NOMO-1 (cell line): ENCODE data around the gene TNIP3.

Source experiments
- DNase-seq, 2 experiments: peaks; one replicate each; lab custom pipeline; 2025; ENCODE audit not compliant: unreplicated experiment in 2 of 2; lab: John Stamatoyannopoulos, UW

The TNIP3 gene, protein sequence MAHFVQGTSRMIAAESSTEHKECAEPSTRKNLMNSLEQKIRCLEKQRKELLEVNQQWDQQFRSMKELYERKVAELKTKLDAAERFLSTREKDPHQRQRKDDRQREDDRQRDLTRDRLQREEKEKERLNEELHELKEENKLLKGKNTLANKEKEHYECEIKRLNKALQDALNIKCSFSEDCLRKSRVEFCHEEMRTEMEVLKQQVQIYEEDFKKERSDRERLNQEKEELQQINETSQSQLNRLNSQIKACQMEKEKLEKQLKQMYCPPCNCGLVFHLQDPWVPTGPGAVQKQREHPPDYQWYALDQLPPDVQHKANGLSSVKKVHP

DNA sequence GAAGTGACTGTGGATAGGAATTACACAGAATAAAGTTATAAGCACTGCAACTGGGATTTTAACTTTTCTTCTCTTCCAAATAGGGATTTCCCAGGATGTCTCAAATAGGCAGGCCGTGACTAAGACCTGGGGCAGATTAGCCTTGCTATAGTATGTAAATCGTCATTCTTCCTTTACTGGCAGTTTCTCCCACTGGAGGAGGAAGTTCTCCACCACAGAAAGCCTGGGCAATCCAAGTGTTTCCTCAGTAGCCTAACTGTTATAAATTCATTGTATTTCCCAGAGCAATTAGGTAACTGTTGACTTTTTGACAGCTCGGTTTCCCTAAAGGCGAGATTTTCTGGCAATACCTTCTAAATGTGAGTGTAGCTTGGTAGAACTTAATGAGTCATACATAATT is at the start of gene TNIP3:
TSS of gene TNIP3 (minus strand) at position 31 of the 400 bp plus-strand sequence. CDS start 196 bp downstream, outside the sequence.
- no peak for DNase-seq

DNA sequence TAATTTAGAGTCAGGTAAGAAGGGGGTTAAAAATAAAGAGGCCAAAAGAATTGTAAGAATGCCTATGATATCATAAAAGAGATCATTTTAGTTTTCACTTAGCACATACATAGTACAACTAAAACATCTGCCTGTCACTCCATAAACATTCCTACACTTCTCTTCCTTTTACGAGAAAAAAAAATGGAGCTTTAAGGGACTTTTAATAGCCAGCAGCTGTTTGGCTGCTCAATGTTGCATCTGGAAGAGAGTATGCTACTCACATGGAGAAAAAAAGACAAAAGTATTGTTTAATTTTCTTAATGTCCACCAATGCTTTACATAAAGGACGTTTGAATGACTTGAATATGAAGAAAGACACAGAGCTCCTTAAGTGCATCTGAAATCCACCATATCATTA is 48.7 kb upstream of the TNIP3 start:
- DNase-seq: no peak

DNA sequence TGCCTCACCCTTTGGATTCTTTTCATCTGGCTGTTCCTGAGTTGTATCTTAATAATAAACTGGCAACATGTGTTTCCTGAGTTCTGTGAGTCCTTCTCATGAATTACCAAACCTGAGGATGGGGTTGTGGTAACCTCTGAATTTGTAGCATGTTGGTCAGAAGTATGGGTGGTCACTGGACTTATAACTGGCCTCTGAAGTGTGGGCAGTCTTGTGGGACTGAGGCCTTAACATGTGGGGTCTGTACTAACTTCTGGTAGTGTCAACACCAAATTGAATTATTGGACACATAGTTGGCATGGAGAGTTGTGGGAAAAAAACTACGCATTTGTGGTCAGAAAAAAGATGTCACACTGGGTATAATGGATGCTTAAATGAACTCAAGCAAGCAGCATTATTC is 45.0 kb upstream of the TNIP3 start:
- no peak for DNase-seq

DNA sequence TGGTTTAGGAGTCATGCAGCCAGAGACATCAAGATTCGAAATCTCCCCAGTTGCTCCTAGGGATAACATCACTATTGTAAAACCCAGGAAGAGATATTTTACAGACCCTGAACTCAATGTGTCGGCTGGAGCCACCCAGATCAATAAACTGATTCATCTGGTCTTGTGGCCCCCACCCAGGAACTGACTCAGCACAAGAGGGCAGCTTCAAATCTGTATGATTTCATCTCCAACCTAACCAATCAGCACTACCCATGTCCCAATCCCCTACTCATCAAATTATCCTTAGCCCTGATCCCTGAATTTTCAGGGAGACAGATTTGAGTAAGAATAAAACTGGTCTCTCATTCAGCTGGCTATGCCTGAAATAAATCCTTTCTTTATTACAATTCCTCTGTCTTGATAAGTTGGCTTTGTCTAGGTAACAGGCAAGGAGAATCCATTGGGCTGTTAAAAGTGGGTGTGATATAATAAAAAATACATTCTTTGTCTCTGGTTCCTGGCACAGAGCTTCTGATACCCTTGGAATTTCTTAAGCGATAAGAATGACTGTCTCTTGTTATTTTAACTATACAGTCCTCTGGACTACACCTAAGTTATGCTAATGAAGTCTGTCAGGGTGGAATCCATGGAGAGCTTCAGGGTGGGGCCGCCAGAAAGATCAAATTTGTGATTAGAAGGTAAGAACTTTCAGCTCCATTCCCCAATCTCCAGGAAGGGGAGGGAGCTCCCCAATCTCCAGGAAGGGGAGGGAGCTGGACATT is 44.3 kb upstream of the TNIP3 start:
- no peak for DNase-seq

DNA sequence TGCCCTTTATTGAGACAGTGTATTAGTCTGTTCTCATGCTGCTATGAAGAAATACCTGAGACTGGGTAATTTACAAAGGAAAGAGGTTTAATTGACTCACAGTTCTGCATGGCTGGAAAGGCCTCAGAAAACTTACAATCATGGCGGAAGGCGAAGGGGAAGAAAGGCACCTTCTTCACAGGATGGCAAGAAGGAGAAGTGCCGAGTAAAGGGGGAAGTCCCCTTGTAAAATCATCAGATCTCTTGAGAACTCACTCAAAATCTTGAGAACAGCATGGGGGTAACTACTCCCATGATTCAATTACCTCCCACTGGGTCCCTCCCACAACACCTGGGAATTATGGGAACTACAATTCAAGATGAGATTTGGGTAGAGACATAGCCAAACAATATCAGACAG is 41.7 kb upstream of the TNIP3 start:
- DNase-seq: peak in 1 of 2 experiments; percentile 6

DNA sequence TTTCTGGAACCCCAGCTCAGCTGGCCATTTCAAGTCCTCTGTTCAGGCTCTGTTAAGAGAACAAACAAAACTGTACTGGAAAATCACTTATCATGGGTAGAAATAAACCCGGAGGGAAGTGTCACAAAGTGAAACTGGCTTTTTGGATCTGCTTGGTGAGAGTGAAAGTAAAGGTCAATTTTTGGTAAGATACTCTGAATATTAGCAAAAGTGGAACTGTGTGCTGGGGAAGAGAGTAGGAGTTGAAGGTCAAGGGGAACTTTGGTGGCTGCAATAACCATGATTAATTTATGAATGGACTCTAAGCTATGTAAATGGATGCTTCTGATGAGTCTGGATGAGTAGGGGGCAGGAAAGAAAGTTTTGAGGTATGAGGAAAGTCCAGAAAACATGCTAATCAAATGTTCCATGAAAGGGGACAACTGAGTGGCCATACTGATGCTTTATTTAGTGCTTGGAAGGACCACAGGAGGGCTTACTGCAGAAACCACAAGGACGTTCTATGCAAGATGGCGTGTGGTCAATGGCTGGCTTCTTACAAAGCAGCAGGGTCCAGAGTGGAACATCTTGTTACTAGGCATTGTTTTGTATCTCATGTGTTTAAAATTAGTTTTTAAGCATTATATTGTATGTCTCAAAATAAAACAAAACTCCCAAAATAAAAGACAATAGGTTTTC is 36.8 kb upstream of the TNIP3 start:
- peak in 1 of 2 experiments; percentile 38 for DNase-seq

DNA sequence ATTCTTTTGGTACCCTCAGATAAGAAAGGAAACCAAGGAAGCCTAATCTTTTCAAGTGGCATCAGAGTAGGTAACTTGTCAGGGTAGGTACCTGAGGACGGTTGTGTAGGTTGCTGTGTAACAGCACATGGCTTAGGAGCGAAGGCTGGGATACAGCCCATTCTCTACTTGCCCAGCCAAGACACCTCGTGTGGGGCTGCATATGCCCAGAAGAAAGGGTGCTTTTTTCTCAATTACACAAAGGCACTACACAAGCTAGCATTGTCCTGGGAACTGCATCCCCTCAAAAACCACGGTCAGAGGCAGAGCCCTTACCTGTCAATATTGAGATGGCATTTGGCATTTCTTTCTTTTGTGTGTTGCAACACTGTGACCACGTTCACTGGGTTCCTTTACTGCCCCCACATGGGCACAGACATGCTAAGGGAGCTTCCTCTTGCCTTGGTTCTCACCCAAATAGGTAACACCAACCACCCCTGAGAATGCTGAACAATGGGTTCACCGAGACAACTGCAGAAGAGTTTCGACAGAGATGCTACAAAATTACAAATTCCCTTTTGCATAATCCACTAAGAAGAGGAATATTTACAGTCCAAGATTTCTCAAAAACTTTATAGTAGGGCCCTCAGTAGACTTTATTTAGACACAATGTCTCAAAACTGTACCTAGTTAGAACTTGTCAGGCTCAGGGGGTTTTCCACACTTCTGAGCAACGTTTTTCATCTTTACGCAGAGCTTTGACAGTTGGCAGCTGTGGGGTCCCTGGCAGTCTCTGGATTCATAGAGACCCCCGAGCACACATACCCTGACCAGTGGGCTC is 35.8 kb upstream of the TNIP3 start:
- peak in 1 of 2 experiments; percentile 41 for DNase-seq

DNA sequence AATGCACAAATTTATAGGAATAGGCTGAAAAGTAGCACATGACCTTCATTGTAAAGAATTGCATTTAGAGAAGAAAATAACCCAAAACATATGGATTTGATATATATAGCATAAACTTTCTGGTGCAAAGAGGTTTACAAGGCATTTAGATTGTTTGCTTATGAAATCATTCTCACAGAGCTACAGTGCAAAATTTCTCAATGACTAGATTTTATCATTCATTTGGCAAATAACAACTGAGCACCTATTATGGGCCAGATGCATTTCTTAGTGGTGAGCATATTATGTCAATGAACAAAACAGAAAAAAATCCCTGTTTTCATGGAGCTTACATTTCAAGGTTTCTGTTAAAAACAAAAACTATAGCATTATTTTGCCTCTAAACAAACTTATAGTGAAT is 34.1 kb upstream of the TNIP3 start:
- DNase-seq: no peak

DNA sequence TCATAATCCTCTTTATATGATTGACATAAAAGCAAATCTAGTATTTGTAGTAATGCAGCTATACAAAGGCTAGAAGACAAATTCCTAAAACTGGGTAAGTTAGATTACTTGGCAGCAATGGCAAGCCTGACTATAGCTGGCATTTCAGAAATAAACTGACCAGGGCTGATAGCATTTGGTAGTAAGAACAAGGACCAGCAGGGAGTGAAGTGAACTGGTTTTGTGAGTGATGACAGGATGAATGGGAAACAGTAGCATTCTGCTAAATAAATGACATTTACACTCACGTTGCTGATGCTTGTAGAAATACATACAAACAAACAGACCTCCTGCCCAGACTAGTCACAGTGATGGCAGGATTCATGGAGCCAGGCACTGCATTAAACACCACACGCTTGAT is 31.5 kb upstream of the TNIP3 start:
- DNase-seq: no peak

DNA sequence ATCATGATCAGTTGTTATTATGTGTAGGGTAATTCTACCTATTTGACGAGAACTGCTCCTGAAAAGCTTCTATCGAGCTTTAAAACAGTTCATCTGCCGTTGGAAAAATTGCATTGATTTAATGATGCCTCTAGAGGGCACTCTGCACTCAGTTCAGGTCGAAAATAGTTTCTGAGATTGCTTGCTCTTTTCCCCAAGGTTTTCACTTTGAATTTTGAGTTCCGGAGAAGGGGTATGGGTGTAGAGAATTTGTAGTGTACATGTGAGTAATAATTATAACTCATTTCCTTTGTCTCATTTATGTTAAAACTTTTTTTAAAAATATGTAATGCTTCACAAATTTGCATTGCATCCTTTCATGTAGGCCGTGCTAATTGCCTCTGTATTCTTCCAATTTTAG is 28.4 kb upstream of the TNIP3 start:
- peak in 1 of 2 experiments; percentile 45 for DNase-seq

DNA sequence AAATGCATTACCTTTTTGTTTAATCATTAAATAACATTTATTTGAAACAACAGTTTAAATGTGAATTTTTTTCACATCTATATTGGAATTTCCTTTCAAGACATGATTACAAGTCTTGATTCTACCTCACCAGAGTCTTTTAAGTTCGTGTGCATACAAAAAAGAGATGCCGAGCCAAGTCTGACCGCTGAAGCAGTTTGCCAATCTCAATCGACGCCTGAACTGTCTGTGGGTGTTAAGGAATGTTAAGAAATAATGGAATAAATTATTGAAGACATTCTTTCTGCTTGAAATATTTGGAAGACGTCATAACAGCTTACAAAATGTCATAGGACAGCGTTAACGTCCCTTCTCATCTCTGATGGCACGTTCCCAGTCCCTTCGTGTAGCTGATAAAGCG is 27.9 kb upstream of the TNIP3 start:
- no peak for DNase-seq

DNA sequence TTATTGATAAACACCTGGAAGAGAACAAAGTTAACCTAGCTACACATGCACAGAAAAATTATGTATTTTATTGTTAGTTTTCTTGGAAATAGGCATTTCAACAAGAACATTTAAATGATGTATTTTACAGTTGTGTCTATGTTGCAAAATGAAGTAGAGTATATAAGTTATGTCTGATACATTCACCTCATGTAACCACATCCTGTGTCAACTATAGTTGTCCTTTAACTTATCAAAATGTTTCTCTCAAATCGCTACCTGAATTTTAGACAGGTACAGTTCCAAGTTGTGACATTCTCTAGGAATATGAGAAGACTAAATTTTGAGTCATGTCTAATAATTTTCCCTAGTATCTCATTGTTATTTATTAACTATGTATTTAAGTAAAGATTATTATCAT is 27.2 kb upstream of the TNIP3 start:
- no peak for DNase-seq

DNA sequence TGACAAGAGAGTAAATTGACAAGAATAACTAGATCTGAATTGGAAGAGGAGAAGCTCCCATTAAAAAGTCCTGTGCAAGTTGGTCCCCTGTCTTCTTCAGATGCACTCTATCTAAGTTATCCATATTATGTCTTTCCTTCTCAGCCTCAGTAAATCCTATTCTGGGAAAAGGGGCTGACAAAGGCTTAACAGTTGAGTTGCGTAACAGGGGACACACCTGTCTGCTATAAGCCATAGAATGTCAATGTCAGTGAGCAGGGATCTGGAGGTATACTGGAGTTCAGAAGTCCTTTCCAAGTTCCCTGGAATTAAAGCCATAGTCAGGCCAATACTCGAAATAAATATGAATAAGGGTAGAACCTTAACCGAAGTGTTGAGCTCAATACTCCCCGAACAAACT is 26.3 kb upstream of the TNIP3 start:
- no peak for DNase-seq

DNA sequence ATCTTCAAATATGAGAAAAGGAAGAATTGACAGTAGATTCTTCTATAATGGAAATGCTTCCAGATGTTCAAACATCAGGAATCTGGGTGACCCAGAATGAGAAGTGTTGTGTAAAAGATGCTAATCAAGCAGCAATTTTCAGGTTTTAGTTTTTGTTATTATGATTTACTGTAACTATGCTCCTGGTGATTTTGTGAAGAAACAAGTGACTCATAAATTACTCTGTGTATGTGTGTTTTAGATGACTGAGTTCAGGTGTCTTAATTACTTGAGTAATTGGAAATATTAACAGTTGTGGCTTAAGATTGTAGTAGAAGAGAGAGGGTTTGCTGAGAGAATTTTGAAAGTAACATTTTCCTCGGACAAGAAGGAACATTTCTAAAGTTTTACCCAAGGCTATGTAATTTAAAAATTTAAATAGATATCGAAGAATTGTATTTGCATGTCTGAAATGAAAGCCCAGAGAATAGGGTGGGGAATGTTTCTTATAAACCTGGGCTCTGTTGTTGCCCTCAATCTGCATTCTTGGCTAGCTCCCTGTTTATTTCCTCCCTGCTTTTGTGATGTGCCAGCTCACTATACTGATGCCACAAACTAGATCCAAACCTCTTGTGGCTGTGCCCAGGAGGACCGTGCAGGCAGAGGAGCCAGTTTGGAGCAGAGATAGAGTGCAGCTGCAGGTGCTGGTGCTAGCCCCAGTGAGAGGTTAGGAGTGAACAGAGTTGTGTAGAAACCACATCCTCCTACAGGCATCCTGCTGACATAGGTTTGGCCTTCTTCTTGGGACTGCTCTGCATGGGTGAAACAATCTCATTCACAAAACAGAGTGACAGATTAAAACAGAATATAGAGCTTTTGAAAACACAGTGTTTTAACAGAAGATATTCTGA is 25.4 kb upstream of the TNIP3 start:
- DNase-seq: no peak

DNA sequence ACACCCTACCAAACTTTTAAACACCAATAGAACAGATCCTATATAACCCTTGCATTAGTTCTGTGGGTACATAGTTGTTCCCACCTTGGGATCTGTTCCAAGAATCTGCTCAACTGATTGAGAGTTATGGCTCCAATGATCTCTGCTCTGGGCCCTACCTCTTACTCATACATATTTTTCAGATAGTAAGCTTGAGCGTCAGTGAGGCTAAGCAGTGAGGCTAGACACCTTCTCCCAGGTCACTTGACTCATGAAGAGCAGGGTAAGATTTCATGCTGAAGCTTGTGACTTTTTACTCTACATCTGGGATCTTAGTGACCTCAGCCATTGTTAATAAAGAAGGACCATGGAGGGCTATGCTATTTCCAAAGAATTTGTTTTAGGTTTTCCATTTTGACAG is 23.1 kb upstream of the TNIP3 start:
- no peak for DNase-seq

DNA sequence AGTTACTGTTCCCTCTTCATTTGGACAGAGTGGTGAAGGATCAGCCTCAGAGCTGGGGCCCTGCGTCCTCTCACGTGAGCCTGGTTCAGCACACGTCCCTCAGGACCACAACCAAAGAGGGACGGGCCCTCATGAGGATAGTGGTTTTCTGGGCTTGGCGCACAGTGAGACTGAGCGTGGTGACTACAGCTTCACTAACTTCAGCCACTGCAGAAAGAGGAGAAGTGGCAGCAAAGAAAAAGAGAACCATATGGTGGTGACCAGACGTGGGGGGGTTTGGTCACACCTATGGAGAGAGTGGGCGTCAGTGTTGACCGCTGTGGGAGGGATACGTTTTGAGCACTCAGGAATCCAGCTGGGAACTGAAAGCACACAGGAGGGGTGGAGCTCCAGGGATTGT is 21.8 kb upstream of the TNIP3 start:
- DNase-seq: no peak

DNA sequence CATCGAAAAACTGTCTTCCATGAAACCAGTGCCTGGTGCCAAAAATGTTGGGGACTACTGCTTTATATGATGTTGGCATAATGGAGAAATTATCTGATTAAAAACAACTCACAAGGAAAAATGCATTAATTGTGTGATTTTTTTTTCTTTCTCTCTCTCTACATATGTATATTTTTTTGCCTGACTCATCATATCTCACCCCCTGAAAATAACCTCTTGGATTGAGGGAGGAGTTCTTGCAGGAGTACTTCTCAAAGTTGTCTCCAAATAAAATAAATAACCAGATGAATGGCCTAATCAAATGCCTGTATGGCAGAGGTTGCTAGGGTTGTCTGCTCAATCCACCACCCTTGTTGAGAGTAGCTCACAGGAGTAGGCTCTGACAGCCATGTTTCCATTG is 19.9 kb upstream of the TNIP3 start:
- no peak for DNase-seq

DNA sequence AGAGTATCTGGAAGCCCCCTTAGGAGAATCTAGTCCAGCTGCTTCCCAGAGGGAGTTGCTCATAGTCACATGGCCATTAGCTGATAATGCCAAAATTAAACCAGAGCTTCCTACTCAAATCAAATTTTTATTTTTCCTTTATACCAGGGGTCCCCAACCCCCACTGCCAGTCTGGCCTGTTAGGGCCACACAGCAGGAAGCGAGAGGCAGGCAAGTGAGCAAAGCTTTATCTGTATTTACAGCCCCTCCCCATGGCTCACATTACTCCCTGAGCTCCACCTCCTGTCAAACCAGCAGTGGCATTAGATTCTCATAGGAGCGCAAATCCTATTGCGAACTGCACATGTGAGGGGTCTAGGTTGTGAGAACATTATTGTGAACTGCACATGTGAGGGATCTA is 19.2 kb upstream of the TNIP3 start:
- DNase-seq: no peak

DNA sequence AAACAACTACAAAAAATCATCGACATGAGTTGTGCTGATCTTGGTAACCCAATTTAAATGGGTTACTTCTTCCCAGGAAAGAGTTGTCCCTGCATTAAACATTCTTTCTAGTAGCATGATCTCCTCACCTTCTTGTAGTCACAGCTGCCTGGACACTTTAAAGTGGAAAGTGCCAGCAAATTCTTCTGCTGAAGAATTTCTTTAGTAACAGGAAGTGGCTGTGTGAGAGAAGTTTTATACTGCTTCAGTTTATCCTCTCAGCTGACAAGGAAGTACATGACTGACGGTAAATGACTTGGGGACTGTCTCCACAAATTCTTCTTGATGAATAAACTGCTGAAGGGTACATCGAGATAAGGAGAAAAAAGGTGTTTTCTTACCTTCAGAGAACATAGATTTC is 18.2 kb upstream of the TNIP3 start:
- DNase-seq: peak in 1 of 2 experiments; percentile 81

DNA sequence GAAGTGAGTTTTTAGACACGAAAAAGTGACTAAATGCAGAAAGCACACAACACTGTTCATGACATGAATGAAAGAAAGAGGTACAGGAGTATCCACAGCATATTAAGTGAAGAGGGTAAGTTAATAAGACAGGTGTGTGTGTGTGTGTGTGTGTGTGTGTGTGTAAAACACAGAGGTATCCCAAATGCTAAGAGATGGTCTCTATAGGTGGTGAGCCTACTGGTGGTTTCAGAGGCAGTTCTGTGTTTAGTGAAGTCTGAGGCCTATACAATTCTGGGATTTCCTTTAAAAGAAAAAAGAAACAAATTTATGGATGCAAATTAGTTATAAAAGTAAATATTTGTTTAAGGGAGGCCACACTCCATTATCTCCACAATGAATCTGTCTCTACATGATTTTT is 17.4 kb upstream of the TNIP3 start:
- no peak for DNase-seq
